ENCODE results near the gene DOK7. TPM values are rescaled to one million over a fixed set of nuclear protein-coding genes. Genes with fewer than 3 reads are reported as not detected.

The DOK7 gene
- total RNA-seq, 2 experiments from 2014 or later: not detected

DNA sequence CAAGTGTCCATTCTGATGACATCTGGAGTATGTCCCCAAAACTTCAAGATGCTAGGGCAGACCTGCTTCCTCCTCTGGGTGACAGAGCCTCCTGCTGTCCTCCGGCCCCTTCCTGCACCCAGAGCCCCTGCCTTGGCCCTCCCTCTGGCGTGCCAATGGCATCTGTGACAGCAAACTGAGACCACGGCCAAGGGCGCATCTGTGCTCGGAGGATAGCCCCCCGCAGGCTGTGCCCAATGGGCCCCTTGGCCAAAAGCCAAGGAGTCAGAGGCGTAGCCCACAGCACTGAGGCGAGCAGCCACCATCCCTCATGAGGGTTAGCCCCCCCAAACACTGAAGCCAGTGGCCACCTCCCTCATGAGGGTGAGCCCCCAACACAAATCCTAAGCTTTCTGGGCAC lies 61.2 kb downstream of the DOK7 start:
- DNase-seq: no peak
- H3K27ac Mint-ChIP-seq: no peak overlapping the region
- peaks cover 3% of the 10 kb centered on the region for H3K4me1 Mint-ChIP-seq
- H3K4me3 Mint-ChIP-seq: no peak overlapping the region
- no peaks in the 10 kb centered on the region for H3K9me3 Mint-ChIP-seq
- no peaks in the 10 kb centered on the region for H3K27me3 Mint-ChIP-seq
- no peaks in the 10 kb centered on the region for H3K36me3 Mint-ChIP-seq

DNA sequence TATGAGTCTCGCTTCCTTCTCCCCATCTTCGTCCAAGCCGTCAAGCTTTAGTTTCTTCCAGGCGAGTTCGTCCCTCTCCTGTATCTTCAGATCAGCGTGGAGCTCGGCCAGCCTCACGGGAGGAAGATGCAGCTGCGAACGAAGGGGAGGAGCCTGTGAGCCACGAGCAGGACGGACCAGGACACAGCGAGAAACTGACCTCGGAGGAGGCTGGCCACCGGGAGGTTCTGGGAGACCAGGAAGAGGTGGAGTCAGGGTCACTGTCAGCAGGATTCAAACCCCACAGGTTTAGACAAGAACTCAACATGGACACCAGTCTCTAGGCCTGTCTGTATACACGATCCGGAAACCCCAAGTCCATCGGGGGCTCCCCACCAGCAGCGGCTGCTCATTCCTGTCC lies 61.8 kb downstream of the DOK7 start:
- no peak for DNase-seq
- H3K27ac Mint-ChIP-seq: no peak overlapping the region
- peaks cover 3% of the 10 kb centered on the region for H3K4me1 Mint-ChIP-seq
- no peaks in the 10 kb centered on the region for H3K36me3 Mint-ChIP-seq
- no peaks in the 10 kb centered on the region for H3K27me3 Mint-ChIP-seq
- H3K9me3 Mint-ChIP-seq: no peaks in the 10 kb centered on the region
- no peak overlapping the region for H3K4me3 Mint-ChIP-seq

DNA sequence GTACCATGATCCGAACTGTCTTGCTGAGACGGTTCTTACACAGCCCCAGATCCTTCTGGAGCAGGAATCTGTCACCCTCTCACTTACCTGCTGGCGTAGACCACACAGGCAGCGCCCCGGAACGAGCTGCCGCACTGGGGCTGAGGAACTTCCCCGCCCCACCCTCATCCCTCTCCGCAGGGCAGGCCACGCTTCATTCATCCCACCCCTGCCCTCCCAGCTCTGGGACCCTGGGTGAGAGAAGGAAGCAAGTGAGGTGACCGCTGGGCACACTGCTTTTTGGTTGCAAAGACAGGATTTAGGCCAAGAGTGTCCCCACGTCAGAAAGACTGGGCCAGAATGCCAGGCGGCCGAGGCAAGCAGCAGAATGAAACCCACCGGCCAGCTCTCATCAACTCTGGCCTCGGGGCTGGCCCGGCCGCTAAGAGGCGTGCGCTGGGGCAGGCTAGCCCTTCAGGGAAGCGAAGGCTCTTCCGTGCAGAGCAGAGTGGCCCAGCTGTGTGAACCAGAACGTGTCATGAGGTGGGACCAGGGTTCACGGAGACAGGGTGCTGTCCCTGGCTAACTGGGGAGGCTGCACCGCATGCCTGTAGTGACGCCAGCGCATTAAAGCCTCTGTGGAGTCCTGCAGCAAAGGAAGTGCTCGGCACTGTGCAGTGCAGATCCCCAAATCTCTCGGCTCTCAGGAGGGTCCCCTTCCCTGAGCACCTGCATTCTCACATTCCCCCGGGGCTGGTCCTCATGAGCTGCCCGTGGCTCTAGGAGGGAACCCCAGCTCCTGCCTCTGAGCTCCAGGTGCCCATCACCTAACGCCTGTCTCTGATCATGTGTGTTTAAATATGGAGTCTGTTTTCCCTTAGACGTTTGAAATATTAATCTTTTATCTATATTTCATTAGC lies 62.7 kb downstream of the DOK7 start:
- no peak overlapping the region for H3K27ac Mint-ChIP-seq

DNA sequence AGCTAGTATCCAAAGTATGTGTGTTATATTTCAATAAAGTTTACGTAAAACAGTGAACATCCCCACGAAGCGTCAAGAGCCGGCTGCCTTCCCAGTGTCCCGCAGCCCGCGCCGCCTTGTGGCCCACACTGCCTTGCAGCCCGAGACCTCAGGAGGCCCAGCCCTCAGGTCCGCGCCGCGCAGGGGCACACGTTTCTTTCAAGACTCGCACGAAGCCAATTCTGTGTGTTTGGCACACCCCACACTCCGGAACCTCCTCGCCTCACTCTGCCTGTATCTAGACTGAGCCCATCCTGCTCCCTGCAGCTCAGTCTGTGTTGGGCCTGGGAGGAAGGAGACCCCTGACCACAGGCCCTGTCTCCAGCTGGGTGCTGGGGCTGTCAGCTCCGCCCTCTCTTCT lies 63.4 kb downstream of the DOK7 start:
- H3K9me3 Mint-ChIP-seq: no peaks in the 10 kb centered on the region
- H3K27me3 Mint-ChIP-seq: no peaks in the 10 kb centered on the region
- no peak overlapping the region for H3K4me3 Mint-ChIP-seq
- no peaks in the 10 kb centered on the region for H3K36me3 Mint-ChIP-seq
- DNase-seq: no peak
- H3K4me1 Mint-ChIP-seq: peaks cover 13% of the 10 kb centered on the region
- no peak overlapping the region for H3K27ac Mint-ChIP-seq

More for the DNA sequence above, 62.7 kb downstream of the DOK7 start:
- H3K27me3 Mint-ChIP-seq: no peaks in the 10 kb centered on the region
- DNase-seq: no peak
- H3K4me1 Mint-ChIP-seq: peaks cover 9% of the 10 kb centered on the region
- no peaks in the 10 kb centered on the region for H3K36me3 Mint-ChIP-seq
- H3K9me3 Mint-ChIP-seq: no peaks in the 10 kb centered on the region
- H3K4me3 Mint-ChIP-seq: no peak overlapping the region

DNA sequence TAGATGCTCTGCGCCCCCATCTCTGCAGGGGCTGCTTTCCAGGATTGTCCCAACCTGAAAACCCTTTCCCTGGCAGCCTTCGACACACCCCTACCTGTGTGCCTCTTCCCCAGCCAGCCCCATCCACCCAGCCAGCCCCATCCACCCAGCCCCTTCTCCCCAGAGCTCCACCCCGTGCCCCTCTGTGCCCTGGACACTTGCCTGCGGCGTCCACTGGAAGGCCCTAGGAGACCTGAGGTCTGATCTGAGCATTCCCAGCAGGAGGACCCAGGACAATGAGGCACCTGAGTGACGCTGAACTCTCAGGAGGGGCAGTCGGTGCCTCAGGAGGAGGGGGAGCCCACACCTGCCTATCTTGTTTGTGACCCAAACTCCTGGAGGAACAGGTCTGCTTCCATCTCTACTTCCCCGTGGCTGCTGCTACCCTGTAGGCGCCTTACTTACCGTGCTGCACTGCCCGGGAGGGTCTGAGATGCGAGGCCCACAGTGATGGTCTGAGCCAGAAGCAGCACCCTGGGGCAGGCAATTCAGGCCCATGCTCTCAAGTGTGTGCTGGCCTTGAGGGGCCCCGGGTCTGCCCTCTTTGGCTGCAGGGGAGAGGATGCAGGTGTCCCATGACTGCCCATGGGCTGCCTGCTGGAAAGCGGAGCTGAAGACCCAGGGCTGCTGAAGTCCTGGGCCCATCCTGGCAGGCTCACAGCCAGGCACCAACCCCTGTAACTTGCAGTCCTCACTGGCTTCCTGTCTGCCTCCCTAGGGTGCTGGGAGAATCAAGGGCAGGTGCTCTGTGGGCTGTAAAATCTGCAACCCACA lies 64.2 kb downstream of the DOK7 start:
- no peak overlapping the region for H3K27ac Mint-ChIP-seq

DNA sequence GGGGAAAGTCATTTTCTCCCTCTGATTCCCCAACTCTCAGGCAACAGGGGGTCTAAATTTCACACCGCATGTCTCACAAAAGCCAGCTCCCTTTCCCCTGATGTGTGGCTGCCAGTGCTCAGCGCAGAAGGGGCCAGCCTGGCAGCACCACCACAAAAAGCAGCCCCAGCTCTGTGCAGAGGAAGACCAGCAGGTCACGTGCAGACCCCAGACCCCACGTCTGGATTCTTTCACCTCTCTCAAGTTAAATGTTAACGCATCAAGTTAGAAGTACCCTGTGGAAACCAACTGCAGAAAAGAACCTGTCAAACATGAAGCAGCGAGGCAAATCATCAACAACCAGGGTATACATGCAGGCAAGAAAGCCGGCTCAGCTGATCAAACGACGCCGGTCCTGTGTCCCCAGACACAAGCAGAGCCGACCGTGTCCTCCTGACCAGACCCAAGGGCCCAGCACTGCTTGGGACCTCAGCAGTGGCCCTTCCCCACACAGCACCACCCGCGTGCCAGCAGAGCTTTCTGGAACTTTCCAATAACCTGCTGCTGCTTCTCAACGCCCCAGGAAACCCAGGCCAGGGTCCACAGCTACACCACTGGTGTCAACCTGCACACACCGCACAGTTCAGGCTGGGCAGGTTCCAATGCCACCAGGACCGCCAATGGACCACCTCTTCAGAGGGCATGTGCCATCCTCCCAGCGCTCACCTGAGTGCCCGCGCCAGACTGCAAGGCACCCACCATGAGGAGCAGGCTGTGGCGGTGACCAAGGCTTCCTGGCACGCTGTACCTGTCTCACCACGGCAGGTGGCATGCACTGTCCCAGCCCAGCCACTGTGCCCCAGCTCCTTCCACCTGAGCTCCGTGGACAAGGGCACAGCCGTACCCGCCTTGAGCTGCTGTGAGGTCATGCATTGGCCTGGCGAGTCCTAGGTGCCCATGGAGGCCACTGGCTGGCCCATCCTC lies 65.1 kb downstream of the DOK7 start:
- no peaks in the 10 kb centered on the region for H3K27me3 Mint-ChIP-seq
- no peak for DNase-seq
- no peaks in the 10 kb centered on the region for H3K36me3 Mint-ChIP-seq
- no peak overlapping the region for H3K4me3 Mint-ChIP-seq
- H3K4me1 Mint-ChIP-seq: peaks cover 18% of the 10 kb centered on the region
- no peak overlapping the region for H3K27ac Mint-ChIP-seq
- no peaks in the 10 kb centered on the region for H3K9me3 Mint-ChIP-seq

More for the DNA sequence above, 64.2 kb downstream of the DOK7 start:
- H3K4me1 Mint-ChIP-seq: peaks cover 15% of the 10 kb centered on the region
- H3K4me3 Mint-ChIP-seq: no peak overlapping the region
- H3K27me3 Mint-ChIP-seq: no peaks in the 10 kb centered on the region
- DNase-seq: no peak
- H3K36me3 Mint-ChIP-seq: no peaks in the 10 kb centered on the region
- no peaks in the 10 kb centered on the region for H3K9me3 Mint-ChIP-seq

DNA sequence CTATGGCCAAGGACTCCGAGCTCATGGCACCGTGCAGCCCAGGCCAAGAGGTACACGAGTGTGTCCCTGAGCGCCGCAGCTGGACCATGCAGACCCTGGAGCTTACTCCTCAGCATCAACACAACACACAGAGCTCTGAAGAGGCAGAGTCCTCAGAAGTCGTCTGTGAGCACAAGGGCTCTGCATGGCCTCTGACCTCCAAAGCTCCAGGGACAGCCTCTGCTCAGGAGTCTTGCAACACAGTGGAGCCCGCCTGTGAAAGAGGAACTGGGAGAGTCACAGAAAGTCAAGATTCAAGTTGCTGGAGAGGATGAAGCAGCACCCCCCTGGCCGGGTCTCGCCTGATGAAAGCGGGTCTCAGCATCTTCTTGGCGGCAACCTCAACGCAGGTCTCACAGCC lies 66.3 kb downstream of the DOK7 start:
- no peak for DNase-seq
- Mint-ChIP-seq H3K27ac (no peak overlapping the region), H3K9me3 (no peaks in the 10 kb centered on the region), H3K4me1 (peaks cover 21% of the 10 kb centered on the region), H3K36me3 (no peaks in the 10 kb centered on the region), H3K27me3 (no peaks in the 10 kb centered on the region), H3K4me3 (no peak overlapping the region)

DNA sequence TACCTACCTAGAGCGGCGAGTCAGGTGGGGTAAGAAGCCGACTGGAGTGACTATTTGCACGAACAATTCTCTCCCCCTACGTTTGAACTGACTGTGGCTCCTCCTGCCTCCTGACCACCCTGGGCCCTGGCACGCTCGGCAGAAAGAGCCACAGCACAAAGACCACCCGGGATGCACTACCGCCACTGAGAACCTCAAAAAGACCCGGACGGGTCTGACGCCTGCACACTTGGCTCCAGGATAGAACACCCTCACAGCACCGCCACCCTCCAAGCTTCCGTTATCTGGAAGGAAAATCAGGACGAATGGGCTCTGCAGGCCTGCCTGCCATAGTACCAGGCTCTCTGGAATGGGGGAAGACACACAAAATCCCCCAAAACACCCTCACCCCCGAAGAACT lies 66.9 kb downstream of the DOK7 start:
- Mint-ChIP-seq H3K9me3 (no peaks in the 10 kb centered on the region), H3K27ac (no peak overlapping the region), H3K36me3 (no peaks in the 10 kb centered on the region), H3K27me3 (no peaks in the 10 kb centered on the region), H3K4me3 (peak overlapping the region; percentile 14), H3K4me1 (peaks cover 21% of the 10 kb centered on the region)
- no peak for DNase-seq

DNA sequence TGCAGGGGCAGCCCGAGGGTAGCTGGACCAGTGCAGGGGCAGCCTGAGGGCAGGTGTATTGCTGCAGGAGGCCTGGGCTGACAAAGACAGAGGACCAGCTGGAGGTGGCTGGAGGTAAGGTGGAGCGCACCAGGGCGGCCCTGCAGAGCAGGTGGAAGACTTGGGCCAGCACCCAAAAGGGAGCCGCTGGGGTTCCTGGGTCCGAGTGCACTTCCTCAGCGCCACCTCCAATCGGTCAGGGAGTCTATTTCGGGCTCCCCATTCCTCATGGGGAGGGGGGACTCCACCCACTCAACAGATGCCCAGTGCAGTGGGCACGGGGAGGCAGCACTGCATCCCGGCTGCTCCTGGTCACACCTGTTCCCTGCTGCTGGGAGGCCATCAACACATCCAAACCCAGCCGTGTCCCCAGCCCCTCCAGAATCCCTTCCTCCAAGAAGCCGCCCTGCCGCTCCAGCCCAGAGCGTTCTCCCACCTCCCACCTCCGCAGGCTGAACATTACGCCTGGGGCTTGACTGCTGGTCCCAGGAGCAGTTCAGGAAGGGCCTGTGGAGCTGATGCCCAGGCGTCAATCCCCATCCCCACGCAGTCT lies 67.7 kb downstream of the DOK7 start:
- Mint-ChIP-seq H3K27ac (no peak overlapping the region), H3K36me3 (no peaks in the 10 kb centered on the region), H3K27me3 (no peaks in the 10 kb centered on the region), H3K9me3 (no peaks in the 10 kb centered on the region), H3K4me3 (peak overlapping the region; percentile 99), H3K4me1 (peaks cover 21% of the 10 kb centered on the region)
- DNase-seq: no peak

DNA sequence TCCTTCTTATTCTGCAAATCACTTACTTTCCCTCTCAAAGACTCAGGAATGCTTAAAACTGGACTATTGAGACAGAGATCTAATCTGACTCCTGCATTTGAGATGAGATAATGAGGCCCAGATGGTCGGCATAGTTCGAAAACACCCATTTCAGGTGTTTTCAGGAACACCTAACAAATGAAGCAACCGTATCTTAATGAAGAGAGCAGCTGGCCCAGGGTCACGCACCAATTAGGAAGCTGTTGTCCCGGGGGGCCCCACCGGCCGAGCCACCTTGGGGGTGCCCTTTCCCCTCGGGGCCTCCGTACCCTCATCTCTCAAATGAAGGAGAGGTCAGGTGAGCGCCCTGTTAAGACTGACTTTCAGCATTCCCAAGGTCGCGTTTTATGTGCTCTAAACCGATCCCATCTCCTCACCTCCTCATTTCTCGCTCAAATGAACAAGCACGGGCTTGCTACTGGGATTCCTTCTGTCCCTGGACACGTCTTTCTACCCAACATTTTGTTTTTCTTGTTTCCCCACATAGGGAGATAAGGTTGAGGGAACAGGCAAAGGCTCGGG lies 68.3 kb downstream of the DOK7 start:
- Mint-ChIP-seq H3K27me3 (no peaks in the 10 kb centered on the region), H3K4me3 (peak overlapping the region; percentile 99), H3K9me3 (no peaks in the 10 kb centered on the region), H3K4me1 (peaks cover 21% of the 10 kb centered on the region), H3K36me3 (no peaks in the 10 kb centered on the region), H3K27ac (peak overlapping the region; percentile 63)
- no peak for DNase-seq

DNA sequence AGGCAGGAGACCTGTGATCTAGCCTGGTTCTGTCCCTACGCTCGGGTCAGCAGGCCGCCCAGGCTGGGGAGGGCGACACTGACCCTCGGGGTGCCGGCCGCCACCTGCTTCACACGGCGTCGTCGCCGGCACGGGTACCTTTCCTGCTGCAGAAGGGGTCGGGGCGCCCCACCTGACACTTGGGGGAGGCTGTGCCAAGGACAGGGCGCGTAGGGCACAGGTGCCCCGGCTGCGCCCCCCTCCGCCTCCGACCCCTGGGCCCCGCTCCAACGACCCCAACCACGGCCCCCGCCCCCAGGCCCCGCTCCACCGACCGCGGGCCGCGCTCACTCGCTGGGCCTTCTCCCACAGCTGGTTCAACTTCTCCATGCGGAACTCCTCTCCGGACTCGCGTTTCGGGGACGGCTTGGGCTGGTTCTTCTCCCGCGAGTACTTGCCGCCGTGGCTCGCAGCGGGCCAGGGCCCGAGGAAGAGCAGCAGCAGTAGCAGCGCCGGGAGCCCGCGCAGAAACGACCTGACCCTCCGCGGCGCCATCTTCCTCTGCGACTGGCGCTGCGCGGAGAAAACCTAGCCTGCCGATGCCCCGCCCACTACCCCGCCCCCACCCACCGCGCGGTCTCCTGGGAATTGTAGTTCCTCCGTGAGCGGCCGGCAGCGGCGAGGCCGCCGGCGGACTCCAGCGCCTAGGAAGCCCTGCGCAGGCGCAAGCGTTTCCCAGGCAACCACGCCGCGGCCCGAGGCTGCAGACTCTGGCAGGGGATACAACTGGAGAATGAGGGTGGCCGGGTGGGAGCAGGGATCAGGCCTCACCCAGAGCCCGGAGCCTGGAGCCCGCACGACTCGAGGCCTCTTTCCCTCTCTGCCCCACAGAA lies 69.0 kb downstream of the DOK7 start, which contains the start of gene LRPAP1:
LRPAP1 (minus strand) TSS at position 544 of the 872 bp plus-strand sequence; CDS start at position 534, 10 bp downstream.
- peaks cover 21% of the 10 kb centered on the region for H3K4me1 Mint-ChIP-seq
- H3K27ac Mint-ChIP-seq: peak within 1 kb of the TSS; percentile 95

DNA sequence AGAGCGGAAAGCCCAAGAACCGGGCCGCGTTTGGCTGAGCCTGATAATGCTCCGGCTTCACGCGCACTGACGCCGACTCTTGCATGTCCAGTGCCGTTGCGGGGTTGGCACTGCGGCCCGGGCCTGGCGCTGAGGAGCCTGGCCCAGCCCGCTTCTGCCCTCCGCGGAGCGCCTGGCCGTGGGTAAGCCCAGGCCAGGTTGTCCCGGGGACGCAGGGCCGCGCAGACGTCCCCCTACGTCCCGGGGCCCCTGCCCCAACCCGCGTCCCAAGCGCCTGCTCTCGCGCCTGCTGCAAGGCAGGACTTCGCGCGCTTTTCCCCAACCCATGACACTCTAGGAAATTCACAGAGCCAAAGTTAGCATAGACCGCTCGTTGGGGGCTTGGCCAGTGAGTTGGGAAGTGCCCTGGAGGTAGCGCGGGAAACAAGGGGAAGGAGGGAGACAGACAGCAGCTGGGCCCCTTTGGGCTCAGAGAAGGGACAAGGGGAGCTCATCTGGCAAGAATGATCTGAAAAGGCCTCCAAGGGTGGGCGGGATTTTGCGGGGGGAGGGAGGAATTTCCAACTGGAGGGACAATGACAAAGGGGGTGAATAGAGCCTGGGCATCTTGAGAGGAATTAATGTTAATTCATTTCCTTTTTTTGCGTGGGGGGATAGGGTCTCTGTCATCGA lies 69.8 kb downstream of the DOK7 start:
- H3K9me3 Mint-ChIP-seq: no peaks in the 10 kb centered on the region
- H3K4me3 Mint-ChIP-seq: peak overlapping the region; percentile 99
- peaks cover 20% of the 10 kb centered on the region for H3K4me1 Mint-ChIP-seq
- H3K36me3 Mint-ChIP-seq: no peaks in the 10 kb centered on the region
- no peaks in the 10 kb centered on the region for H3K27me3 Mint-ChIP-seq
- no peak for DNase-seq
- no peak overlapping the region for H3K27ac Mint-ChIP-seq

More for the DNA sequence above, 69.0 kb downstream of the DOK7 start, which contains the start of gene LRPAP1:
- Mint-ChIP-seq H3K27me3 (no peaks in the 10 kb centered on the region), H3K9me3 (no peaks in the 10 kb centered on the region), H3K36me3 (no peaks in the 10 kb centered on the region), H3K4me3 (peak within 1 kb of the TSS; percentile 99)
- DNase-seq: peak; percentile 87

DNA sequence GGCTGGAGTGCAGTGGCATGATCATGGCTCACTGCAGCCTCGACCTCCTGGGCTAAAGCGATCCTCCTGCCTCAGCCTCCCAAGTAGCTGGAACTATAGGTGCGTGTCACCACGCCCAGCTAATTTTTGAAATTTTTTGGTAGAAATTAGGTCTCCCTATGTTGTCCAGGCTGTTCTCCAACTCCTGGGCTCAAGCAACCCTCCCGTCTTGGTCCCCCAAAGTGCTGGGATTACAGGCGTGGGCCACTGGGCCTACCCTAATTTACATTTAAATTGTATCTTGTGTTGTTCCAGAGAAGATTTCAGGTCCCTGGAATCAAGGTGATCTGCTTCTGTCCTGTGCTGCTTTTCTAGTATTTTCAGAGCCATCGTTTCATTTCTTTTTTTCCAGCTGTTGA lies 70.3 kb downstream of the DOK7 start:
- Mint-ChIP-seq H3K4me3 (peak overlapping the region; percentile 24), H3K27me3 (no peaks in the 10 kb centered on the region), H3K9me3 (no peaks in the 10 kb centered on the region), H3K36me3 (no peaks in the 10 kb centered on the region), H3K4me1 (peaks cover 18% of the 10 kb centered on the region), H3K27ac (no peak overlapping the region)
- DNase-seq: no peak

Measured in activated naive CD8-positive, alpha-beta T cell treated with anti-CD3 and anti-CD28 coated beads for 36 hours (primary cell).